CD14-positive monocyte (primary cell): Measurements from ENCODE around the gene DIS3L2. TPM values are rescaled to one million over a fixed set of nuclear protein-coding genes. Genes with fewer than 3 reads are reported as not detected.
"Not testable (repeated sequence)": the region's sequence is repeated elsewhere in the genome, so short reads cannot be mapped to it uniquely, and the experiment has no call there.

Experiments used
- DNase-seq, 3 donors: peaks; one replicate each; pipeline ENCODE4 v3.0.0-alpha.2; 2011 to 2022
- H2AFZ ChIP-seq: 2 replicates; pipeline ENCODE4 v1.6.0; 2012; ENCODE audit warnings: mild to moderate bottlenecking, low read depth, low read length, inconsistent platforms; ENCODE audit not compliant: insufficient read depth, poor library complexity, severe bottlenecking
- H3K27ac ChIP-seq, 2 donors: 1 replicate in 1 of 2; 2 replicates in 1 of 2; pipeline ENCODE4 v1.5.1; 2012 to 2013; ENCODE audit warnings: low read length in 2 of 2, control low read depth in 1 of 2, inconsistent platforms in 1 of 2, low read depth in 1 of 2, mild to moderate bottlenecking in 1 of 2
- H3K27me3 ChIP-seq, 2 donors: one replicate each; pipeline versions ENCODE4 v1.6.0 to v1.6.1; 2011 to 2013; ENCODE audit warnings: low read length in 2 of 2; ENCODE audit not compliant: control insufficient read depth in 2 of 2, insufficient read depth in 2 of 2
- H3K36me3 ChIP-seq, 2 donors: replicated peaks in 1 of 2; 1 replicate in 1 of 2; 2 replicates in 1 of 2; pipeline versions ENCODE4 v1.5.1 to v1.6.1; 2012 to 2013; ENCODE audit warnings: low read length in 2 of 2, control low read depth in 1 of 2, inconsistent platforms in 1 of 2, mild to moderate bottlenecking in 1 of 2; ENCODE audit not compliant: insufficient read depth in 2 of 2, control insufficient read depth in 1 of 2
- H3K4me1 ChIP-seq, 2 donors: 1 replicate in 1 of 2; 2 replicates in 1 of 2; pipeline versions ENCODE4 v1.5.1 to v1.6.1; 2012 to 2013; ENCODE audit warnings: low read length in 2 of 2, control low read depth in 1 of 2, inconsistent platforms in 1 of 2, mild to moderate bottlenecking in 1 of 2, moderate library complexity in 1 of 2; ENCODE audit not compliant: insufficient read depth in 2 of 2, control insufficient read depth in 1 of 2
- H3K4me2 ChIP-seq: replicated peaks from 2 replicates; pipeline ENCODE3; 2012; ENCODE audit warnings: low read length, moderate library complexity, mild to moderate bottlenecking; ENCODE audit not compliant: poor library complexity, severe bottlenecking; ENCODE audit errors: extremely low read depth
- H3K4me3 ChIP-seq, 3 experiments: fragments of 200-600 bp in 1 of 3; sonication (generic) in 1 of 3; replicated peaks in 1 of 3; 1 replicate in 2 of 3; 2 replicates in 1 of 3; pipeline ENCODE4 v1.5.1; 2011 to 2013; ENCODE audit warnings: low read length in 3 of 3, mild to moderate bottlenecking in 3 of 3, control low read depth in 2 of 3, low read depth in 2 of 3, inconsistent platforms in 1 of 3, moderate library complexity in 1 of 3
- H3K79me2 ChIP-seq: 2 replicates; pipeline ENCODE4 v1.6.0; 2012; ENCODE audit warnings: mild to moderate bottlenecking, control low read depth, inconsistent platforms, low read length, moderate library complexity; ENCODE audit not compliant: insufficient read depth
- H3K9ac ChIP-seq: 2 replicates; pipeline ENCODE4 v1.6.0; 2017; ENCODE audit warnings: low read length, mild to moderate bottlenecking; ENCODE audit not compliant: insufficient read depth, poor library complexity, severe bottlenecking
- H3K9me3 ChIP-seq, 2 donors: replicated peaks in 1 of 2; 1 replicate in 1 of 2; 2 replicates in 1 of 2; pipeline versions ENCODE4 v1.5.1 to v1.6.1; 2012 to 2013; ENCODE audit warnings: low read length in 2 of 2, control low read depth in 1 of 2; ENCODE audit not compliant: control insufficient read depth in 1 of 2, insufficient read depth in 1 of 2
- H4K20me1 ChIP-seq: 2 replicates; pipeline ENCODE4 v1.6.0; 2012; ENCODE audit warnings: mild to moderate bottlenecking, low read length, control low read depth, moderate library complexity; ENCODE audit not compliant: insufficient read depth
- H3K27ac Mint-ChIP-seq, 7 donors: one replicate each; pipeline ENCODE4 v1.8.0; 2020; ENCODE audit warnings: mild to moderate bottlenecking in 7 of 7, mixed read lengths in 7 of 7, moderate library complexity in 6 of 7, inconsistent platforms in 2 of 7
- H3K27me3 Mint-ChIP-seq, 3 donors: one replicate each; pipeline ENCODE4 v1.8.0; 2021 to 2022; ENCODE audit warnings: low read depth in 3 of 3, mild to moderate bottlenecking in 3 of 3, mixed read lengths in 3 of 3, moderate library complexity in 3 of 3, inconsistent platforms in 1 of 3
- H3K36me3 Mint-ChIP-seq, 2 donors: one replicate each; pipeline ENCODE4 v1.8.0; 2020; ENCODE audit warnings: mixed read lengths in 2 of 2, inconsistent platforms in 1 of 2, mild to moderate bottlenecking in 1 of 2
- H3K4me1 Mint-ChIP-seq: one replicate; pipeline ENCODE4 v1.8.0; 2020; ENCODE audit warnings: mild to moderate bottlenecking, mixed read lengths
- H3K4me3 Mint-ChIP-seq, 2 donors: one replicate each; pipeline ENCODE4 v1.8.0; 2020; ENCODE audit warnings: mild to moderate bottlenecking in 2 of 2, mixed read lengths in 2 of 2, moderate library complexity in 1 of 2
- H3K9me3 Mint-ChIP-seq, 7 donors: one replicate each; pipeline ENCODE4 v1.8.0; 2020 to 2022; ENCODE audit warnings: mixed read lengths in 7 of 7, mild to moderate bottlenecking in 6 of 7, moderate library complexity in 6 of 7, inconsistent platforms in 2 of 7
- WGBS: methylation state at CpG from one replicate; pipeline ENCODE4 v1.1.5; 2013; ENCODE audit warnings: missing lambda C conversion rate; ENCODE audit not compliant: insufficient coverage; 5-methylcytosine and 5-hydroxymethylcytosine counted together
- intact Hi-C, 2 donors: fragments of 100-400 bp; cut with micrococcal nuclease; formaldehyde crosslinking; loops; one replicate each; pipeline versions ENCODE4 v1.15.0 to v1.15.1; 2023
- polyA plus RNA-seq, 3 donors: library from polyadenylated mRNA; depleted of rRNA in 1 of 3; unstranded in 2 of 3; stranded (reverse) in 1 of 3; fragments of 300-500 nt in 2 of 3; fragments of >200 nt in 1 of 3; fragmentation: Illumina TruSeq in 2 of 3; gene quantifications; 1 replicate in 2 of 3; 2 replicates in 1 of 3; pipeline ENCODE4 v1.2.3, GENCODE V29; 2012 to 2021
- TF ChIP-seq, protein P1 (sequence below): fragments of 200-600 bp; IDR thresholded peaks from one replicate; pipeline ENCODE4 v1.8.0; 2022; ENCODE audit warnings: antibody characterized with exemption, mild to moderate bottlenecking

The DIS3L2 gene
- polyA plus RNA-seq, 3 donors: 6.0 to 21.7 (median 6.4) TPM

- Mint-ChIP-seq H3K36me3 (peaks cover 48 to 51% of the 10 kb centered on the region in 2 donors), H3K27me3 (peaks cover 0 to 5% (median 3%) of the 10 kb centered on the region in 3 donors), H3K4me3 (no peak overlapping the region), H3K4me1 (peaks cover 19% of the 10 kb centered on the region), H3K9me3 (peaks cover 7 to 28% (median 16%) of the 10 kb centered on the region in 7 donors), H3K27ac (peak overlapping the region in 2 of 7 donors; percentile 36 to 67)
- Histone ChIP-seq H3K27me3 (no peaks in the 10 kb centered on the region), H2AFZ (no peak overlapping the region), H3K4me2 (no peak overlapping the region), H4K20me1 (no peaks in the 10 kb centered on the region), H3K4me3 (no peak overlapping the region), H3K27ac (no peak overlapping the region), H3K4me1 (peaks cover 14% of the 10 kb centered on the region in 2 donors), H3K9me3 (peaks cover 6 to 15% of the 10 kb centered on the region in 2 donors), H3K9ac (no peak overlapping the region), H3K79me2 (no peaks in the 10 kb centered on the region), H3K36me3 (peaks cover 0 to 7% of the 10 kb centered on the region in 2 donors)
- 83% methylated on average over 7 of the region's 9 CpGs for WGBS
- DNase-seq: no peak
- TF ChIP-seq, protein P1, sequence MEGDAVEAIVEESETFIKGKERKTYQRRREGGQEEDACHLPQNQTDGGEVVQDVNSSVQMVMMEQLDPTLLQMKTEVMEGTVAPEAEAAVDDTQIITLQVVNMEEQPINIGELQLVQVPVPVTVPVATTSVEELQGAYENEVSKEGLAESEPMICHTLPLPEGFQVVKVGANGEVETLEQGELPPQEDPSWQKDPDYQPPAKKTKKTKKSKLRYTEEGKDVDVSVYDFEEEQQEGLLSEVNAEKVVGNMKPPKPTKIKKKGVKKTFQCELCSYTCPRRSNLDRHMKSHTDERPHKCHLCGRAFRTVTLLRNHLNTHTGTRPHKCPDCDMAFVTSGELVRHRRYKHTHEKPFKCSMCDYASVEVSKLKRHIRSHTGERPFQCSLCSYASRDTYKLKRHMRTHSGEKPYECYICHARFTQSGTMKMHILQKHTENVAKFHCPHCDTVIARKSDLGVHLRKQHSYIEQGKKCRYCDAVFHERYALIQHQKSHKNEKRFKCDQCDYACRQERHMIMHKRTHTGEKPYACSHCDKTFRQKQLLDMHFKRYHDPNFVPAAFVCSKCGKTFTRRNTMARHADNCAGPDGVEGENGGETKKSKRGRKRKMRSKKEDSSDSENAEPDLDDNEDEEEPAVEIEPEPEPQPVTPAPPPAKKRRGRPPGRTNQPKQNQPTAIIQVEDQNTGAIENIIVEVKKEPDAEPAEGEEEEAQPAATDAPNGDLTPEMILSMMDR: no peak
- intact Hi-C loops: loop anchor here in 1 of 2 donors (10.0 kb wide), 1 partner anchor 775 kb away; no protein-coding TSS in a partner anchor
These were observed 348.6 kb downstream of the DIS3L2 start for GRCh38 chr2:232310121-232310520.

- intact Hi-C loops: loop anchor here in 1 of 2 donors (10.0 kb wide), 1 partner anchor 774 kb away; no protein-coding TSS in a partner anchor
- H3K27ac Mint-ChIP-seq: no peak overlapping the region
- H3K4me3 ChIP-seq: no peak overlapping the region
These were observed 349.2 kb downstream of the DIS3L2 start for GRCh38 chr2:232310696-232311095.

DNA sequence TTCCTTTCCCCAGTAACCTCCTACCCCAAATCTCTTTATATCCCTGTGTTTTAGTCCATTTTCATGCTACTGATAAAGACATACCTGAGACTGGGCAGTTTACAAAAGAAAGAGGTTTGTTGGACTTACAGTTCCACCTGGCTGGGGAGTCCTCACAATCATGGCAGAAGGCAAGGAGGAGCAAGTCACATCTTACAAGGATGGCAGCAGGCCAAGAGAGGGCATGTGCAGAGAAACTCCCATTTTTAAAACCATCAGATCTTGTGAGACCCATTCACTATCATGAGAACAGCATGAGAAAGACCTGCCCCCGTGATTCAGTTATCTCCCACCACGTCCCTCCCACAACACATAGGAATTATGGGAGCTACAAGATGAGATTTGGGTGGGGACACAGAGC lies 352.1 kb downstream of the DIS3L2 start:
- H3K4me3 Mint-ChIP-seq, H3K27me3 Mint-ChIP-seq, H3K36me3 ChIP-seq, H3K27me3 ChIP-seq, H4K20me1 ChIP-seq, H2AFZ ChIP-seq, DNase-seq, H3K79me2 ChIP-seq, H3K4me2 ChIP-seq, H3K9ac ChIP-seq, H3K4me3 ChIP-seq: not testable (repeated sequence)
- H3K27ac ChIP-seq: peak overlapping the region; percentile 95 to 99
- peaks cover 53% of the 10 kb centered on the region for H3K4me1 Mint-ChIP-seq
- peak overlapping the region in 4 of 7 donors; percentile 51 to 99 (median 66) for H3K27ac Mint-ChIP-seq
- WGBS: 100% methylated on average over 1 of the region's 2 CpGs
- H3K36me3 Mint-ChIP-seq: peaks cover 32 to 36% of the 10 kb centered on the region in 2 donors
- H3K9me3 Mint-ChIP-seq: peaks cover 7 to 28% (median 16%) of the 10 kb centered on the region in 7 donors
- H3K4me1 ChIP-seq: peaks cover 48 to 49% of the 10 kb centered on the region in 2 donors
- intact Hi-C loops: loop anchor here in 1 of 2 donors (10.0 kb wide), 1 partner anchor 771 kb away; no protein-coding TSS in a partner anchor
- peaks cover 6 to 15% of the 10 kb centered on the region in 2 donors for H3K9me3 ChIP-seq

More at GRCh38 chr2:232310696-232311095, 349.2 kb downstream of the DIS3L2 start:
- H2AFZ ChIP-seq: no peak overlapping the region
- no peak overlapping the region for H3K4me2 ChIP-seq
- peaks cover 24% of the 10 kb centered on the region for H3K4me1 Mint-ChIP-seq
- no peaks in the 10 kb centered on the region for H3K27me3 ChIP-seq
- H3K9ac ChIP-seq: no peak overlapping the region
- peaks cover 7 to 28% (median 16%) of the 10 kb centered on the region in 7 donors for H3K9me3 Mint-ChIP-seq
- H3K4me1 ChIP-seq: peaks cover 19 to 20% of the 10 kb centered on the region in 2 donors
- no peaks in the 10 kb centered on the region for H3K79me2 ChIP-seq
- no peaks in the 10 kb centered on the region for H4K20me1 ChIP-seq
- H3K36me3 Mint-ChIP-seq: peaks cover 45 to 47% of the 10 kb centered on the region in 2 donors
- no peak for DNase-seq
- peaks cover 6 to 15% of the 10 kb centered on the region in 2 donors for H3K9me3 ChIP-seq
- 100% methylated on average over 1 of the region's 1 CpG for WGBS
- no peak overlapping the region for H3K27ac ChIP-seq
- H3K4me3 Mint-ChIP-seq: no peak overlapping the region
- H3K27me3 Mint-ChIP-seq: peaks cover 0 to 5% (median 3%) of the 10 kb centered on the region in 3 donors
- H3K36me3 ChIP-seq: peaks cover 0 to 7% of the 10 kb centered on the region in 2 donors
- TF ChIP-seq, protein P1: no peak
